ENCODE results near the gene SRSF4. TPM values are rescaled to one million over a fixed set of nuclear protein-coding genes. Genes with fewer than 3 reads are reported as not detected.

Gene SRSF4
- total and polyA plus RNA-seq, 9 of the 15 experiments (the other 6 are each of a cell fraction or from before 2014, with no cell fraction given), result 15.9 to 132 (median 82.0) TPM

DNA sequence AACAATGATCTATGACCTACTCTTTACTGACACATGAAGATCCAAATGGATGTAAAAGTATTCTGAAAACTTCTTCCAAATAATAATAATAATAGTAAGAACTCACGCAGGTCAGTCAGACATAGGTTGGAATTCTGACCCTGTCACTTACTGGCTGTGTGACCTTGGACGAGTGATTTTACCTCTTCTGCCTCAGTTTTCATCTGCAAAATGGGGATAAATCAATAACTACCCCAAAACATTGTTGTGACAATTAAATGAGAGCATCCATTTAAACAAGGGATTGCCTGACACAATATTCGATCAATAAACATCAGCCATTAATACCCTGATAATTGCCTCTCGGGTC is 48.5 kb upstream of the SRSF4 start (continued):
- TF ChIP-seq, protein P1, sequence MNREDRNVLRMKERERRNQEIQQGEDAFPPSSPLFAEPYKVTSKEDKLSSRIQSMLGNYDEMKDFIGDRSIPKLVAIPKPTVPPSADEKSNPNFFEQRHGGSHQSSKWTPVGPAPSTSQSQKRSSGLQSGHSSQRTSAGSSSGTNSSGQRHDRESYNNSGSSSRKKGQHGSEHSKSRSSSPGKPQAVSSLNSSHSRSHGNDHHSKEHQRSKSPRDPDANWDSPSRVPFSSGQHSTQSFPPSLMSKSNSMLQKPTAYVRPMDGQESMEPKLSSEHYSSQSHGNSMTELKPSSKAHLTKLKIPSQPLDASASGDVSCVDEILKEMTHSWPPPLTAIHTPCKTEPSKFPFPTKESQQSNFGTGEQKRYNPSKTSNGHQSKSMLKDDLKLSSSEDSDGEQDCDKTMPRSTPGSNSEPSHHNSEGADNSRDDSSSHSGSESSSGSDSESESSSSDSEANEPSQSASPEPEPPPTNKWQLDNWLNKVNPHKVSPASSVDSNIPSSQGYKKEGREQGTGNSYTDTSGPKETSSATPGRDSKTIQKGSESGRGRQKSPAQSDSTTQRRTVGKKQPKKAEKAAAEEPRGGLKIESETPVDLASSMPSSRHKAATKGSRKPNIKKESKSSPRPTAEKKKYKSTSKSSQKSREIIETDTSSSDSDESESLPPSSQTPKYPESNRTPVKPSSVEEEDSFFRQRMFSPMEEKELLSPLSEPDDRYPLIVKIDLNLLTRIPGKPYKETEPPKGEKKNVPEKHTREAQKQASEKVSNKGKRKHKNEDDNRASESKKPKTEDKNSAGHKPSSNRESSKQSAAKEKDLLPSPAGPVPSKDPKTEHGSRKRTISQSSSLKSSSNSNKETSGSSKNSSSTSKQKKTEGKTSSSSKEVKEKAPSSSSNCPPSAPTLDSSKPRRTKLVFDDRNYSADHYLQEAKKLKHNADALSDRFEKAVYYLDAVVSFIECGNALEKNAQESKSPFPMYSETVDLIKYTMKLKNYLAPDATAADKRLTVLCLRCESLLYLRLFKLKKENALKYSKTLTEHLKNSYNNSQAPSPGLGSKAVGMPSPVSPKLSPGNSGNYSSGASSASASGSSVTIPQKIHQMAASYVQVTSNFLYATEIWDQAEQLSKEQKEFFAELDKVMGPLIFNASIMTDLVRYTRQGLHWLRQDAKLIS (CRISPR knock-in tag; IDR thresholded peaks at IDR 0.05), result no peak
- TF ChIP-seq ZEB2 (IDR thresholded peaks at IDR 0.05) (no peak), KDM1A (IDR thresholded peaks at IDR 0.05) (peak; percentile 24 to 80; a peak in 3 of 4 replicates), NR2C1 (IDR thresholded peaks at IDR 0.05) (no peak), NR2C1 (tag; IDR thresholded peaks at IDR 0.05) (no peak), ADNP (tag; IDR thresholded peaks at IDR 0.05) (peak; percentile 65), SMARCA5 (IDR thresholded peaks at IDR 0.05) (peak; percentile 28; the same call in 1 of the 2 replicates), BCOR (IDR thresholded peaks at IDR 0.05) (peak; percentile 88), ZNF79 (CRISPR knock-in tag; IDR thresholded peaks at IDR 0.05; ENCODE audit: low read depth) (no peak), CXXC5 (CRISPR knock-in tag; IDR thresholded peaks at IDR 0.05) (no peak)
- TF ChIP-seq, protein P2, sequence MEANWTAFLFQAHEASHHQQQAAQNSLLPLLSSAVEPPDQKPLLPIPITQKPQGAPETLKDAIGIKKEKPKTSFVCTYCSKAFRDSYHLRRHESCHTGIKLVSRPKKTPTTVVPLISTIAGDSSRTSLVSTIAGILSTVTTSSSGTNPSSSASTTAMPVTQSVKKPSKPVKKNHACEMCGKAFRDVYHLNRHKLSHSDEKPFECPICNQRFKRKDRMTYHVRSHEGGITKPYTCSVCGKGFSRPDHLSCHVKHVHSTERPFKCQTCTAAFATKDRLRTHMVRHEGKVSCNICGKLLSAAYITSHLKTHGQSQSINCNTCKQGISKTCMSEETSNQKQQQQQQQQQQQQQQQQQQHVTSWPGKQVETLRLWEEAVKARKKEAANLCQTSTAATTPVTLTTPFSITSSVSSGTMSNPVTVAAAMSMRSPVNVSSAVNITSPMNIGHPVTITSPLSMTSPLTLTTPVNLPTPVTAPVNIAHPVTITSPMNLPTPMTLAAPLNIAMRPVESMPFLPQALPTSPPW (CRISPR knock-in tag; IDR thresholded peaks at IDR 0.05), result no peak
- TF ChIP-seq, protein P3, sequence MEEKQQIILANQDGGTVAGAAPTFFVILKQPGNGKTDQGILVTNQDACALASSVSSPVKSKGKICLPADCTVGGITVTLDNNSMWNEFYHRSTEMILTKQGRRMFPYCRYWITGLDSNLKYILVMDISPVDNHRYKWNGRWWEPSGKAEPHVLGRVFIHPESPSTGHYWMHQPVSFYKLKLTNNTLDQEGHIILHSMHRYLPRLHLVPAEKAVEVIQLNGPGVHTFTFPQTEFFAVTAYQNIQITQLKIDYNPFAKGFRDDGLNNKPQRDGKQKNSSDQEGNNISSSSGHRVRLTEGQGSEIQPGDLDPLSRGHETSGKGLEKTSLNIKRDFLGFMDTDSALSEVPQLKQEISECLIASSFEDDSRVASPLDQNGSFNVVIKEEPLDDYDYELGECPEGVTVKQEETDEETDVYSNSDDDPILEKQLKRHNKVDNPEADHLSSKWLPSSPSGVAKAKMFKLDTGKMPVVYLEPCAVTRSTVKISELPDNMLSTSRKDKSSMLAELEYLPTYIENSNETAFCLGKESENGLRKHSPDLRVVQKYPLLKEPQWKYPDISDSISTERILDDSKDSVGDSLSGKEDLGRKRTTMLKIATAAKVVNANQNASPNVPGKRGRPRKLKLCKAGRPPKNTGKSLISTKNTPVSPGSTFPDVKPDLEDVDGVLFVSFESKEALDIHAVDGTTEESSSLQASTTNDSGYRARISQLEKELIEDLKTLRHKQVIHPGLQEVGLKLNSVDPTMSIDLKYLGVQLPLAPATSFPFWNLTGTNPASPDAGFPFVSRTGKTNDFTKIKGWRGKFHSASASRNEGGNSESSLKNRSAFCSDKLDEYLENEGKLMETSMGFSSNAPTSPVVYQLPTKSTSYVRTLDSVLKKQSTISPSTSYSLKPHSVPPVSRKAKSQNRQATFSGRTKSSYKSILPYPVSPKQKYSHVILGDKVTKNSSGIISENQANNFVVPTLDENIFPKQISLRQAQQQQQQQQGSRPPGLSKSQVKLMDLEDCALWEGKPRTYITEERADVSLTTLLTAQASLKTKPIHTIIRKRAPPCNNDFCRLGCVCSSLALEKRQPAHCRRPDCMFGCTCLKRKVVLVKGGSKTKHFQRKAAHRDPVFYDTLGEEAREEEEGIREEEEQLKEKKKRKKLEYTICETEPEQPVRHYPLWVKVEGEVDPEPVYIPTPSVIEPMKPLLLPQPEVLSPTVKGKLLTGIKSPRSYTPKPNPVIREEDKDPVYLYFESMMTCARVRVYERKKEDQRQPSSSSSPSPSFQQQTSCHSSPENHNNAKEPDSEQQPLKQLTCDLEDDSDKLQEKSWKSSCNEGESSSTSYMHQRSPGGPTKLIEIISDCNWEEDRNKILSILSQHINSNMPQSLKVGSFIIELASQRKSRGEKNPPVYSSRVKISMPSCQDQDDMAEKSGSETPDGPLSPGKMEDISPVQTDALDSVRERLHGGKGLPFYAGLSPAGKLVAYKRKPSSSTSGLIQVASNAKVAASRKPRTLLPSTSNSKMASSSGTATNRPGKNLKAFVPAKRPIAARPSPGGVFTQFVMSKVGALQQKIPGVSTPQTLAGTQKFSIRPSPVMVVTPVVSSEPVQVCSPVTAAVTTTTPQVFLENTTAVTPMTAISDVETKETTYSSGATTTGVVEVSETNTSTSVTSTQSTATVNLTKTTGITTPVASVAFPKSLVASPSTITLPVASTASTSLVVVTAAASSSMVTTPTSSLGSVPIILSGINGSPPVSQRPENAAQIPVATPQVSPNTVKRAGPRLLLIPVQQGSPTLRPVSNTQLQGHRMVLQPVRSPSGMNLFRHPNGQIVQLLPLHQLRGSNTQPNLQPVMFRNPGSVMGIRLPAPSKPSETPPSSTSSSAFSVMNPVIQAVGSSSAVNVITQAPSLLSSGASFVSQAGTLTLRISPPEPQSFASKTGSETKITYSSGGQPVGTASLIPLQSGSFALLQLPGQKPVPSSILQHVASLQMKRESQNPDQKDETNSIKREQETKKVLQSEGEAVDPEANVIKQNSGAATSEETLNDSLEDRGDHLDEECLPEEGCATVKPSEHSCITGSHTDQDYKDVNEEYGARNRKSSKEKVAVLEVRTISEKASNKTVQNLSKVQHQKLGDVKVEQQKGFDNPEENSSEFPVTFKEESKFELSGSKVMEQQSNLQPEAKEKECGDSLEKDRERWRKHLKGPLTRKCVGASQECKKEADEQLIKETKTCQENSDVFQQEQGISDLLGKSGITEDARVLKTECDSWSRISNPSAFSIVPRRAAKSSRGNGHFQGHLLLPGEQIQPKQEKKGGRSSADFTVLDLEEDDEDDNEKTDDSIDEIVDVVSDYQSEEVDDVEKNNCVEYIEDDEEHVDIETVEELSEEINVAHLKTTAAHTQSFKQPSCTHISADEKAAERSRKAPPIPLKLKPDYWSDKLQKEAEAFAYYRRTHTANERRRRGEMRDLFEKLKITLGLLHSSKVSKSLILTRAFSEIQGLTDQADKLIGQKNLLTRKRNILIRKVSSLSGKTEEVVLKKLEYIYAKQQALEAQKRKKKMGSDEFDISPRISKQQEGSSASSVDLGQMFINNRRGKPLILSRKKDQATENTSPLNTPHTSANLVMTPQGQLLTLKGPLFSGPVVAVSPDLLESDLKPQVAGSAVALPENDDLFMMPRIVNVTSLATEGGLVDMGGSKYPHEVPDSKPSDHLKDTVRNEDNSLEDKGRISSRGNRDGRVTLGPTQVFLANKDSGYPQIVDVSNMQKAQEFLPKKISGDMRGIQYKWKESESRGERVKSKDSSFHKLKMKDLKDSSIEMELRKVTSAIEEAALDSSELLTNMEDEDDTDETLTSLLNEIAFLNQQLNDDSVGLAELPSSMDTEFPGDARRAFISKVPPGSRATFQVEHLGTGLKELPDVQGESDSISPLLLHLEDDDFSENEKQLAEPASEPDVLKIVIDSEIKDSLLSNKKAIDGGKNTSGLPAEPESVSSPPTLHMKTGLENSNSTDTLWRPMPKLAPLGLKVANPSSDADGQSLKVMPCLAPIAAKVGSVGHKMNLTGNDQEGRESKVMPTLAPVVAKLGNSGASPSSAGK (IDR thresholded peaks at IDR 0.05), result no peak

All from K562 (cell line).